IPS-15b (cell line): Measurements from ENCODE around the gene AURKA.
"Not testable (repeated sequence)": the region's sequence is repeated elsewhere in the genome, so short reads cannot be mapped to it uniquely, and the experiment has no call there.

ENCODE experiments used
- H3K27me3 ChIP-seq: one replicate; pipeline ENCODE4 v1.6.1; 2013; ENCODE audit warnings: low read length; ENCODE audit not compliant: control insufficient read depth, insufficient read depth
- H3K36me3 ChIP-seq: one replicate; pipeline ENCODE4 v1.6.1; 2013; ENCODE audit warnings: low read length; ENCODE audit not compliant: control insufficient read depth, insufficient read depth
- H3K4me1 ChIP-seq: one replicate; pipeline ENCODE4 v1.6.1; 2013; ENCODE audit warnings: mild to moderate bottlenecking, low read length; ENCODE audit not compliant: control insufficient read depth, insufficient read depth
- H3K4me3 ChIP-seq: one replicate; pipeline ENCODE4 v1.5.1; 2013; ENCODE audit warnings: low read depth, low read length
- H3K9ac ChIP-seq: one replicate; pipeline ENCODE4 v1.6.1; 2013; ENCODE audit warnings: low read depth, mild to moderate bottlenecking, low read length
- H3K9me3 ChIP-seq: one replicate; pipeline ENCODE4 v1.6.1; 2013; ENCODE audit warnings: mild to moderate bottlenecking, low read length; ENCODE audit not compliant: control insufficient read depth, insufficient read depth

The AURKA gene

GRCh38 chr20:56420028-56420427, 28.0 kb upstream of the AURKA start:
- Histone ChIP-seq H3K9me3 (no peaks in the 10 kb centered on the region), H3K27me3 (peaks cover 33% of the 10 kb centered on the region), H3K9ac (no peak overlapping the region), H3K4me3 (no peak overlapping the region), H3K4me1 (peaks cover 3% of the 10 kb centered on the region), H3K36me3 (peaks cover 3% of the 10 kb centered on the region)

- peaks cover 21% of the 10 kb centered on the region for H3K27me3 ChIP-seq
- peaks cover 3% of the 10 kb centered on the region for H3K4me1 ChIP-seq
- H3K36me3 ChIP-seq, result peaks cover 3% of the 10 kb centered on the region
- H3K9me3 ChIP-seq, result no peaks in the 10 kb centered on the region
- no peak overlapping the region for H3K4me3 ChIP-seq
- no peak overlapping the region for H3K9ac ChIP-seq
Observed at GRCh38 chr20:56418385-56418861, 26.4 kb upstream of the AURKA start.

GRCh38 chr20:56417911-56418310, 25.9 kb upstream of the AURKA start:
- H3K4me1 ChIP-seq, result peaks cover 3% of the 10 kb centered on the region
- peaks cover 18% of the 10 kb centered on the region for H3K27me3 ChIP-seq

GRCh38 chr20:56417402-56417801, 25.4 kb upstream of the AURKA start:
- H3K9ac ChIP-seq, result no peak overlapping the region
- peaks cover 15% of the 10 kb centered on the region for H3K27me3 ChIP-seq
- H3K36me3 ChIP-seq, result peaks cover 3% of the 10 kb centered on the region
- H3K9me3 ChIP-seq, result no peaks in the 10 kb centered on the region
- no peak overlapping the region for H3K4me3 ChIP-seq
- peaks cover 2% of the 10 kb centered on the region for H3K4me1 ChIP-seq

More at GRCh38 chr20:56417911-56418310, 25.9 kb upstream of the AURKA start:
- H3K9ac ChIP-seq, result no peak overlapping the region
- no peaks in the 10 kb centered on the region for H3K9me3 ChIP-seq
- H3K4me3 ChIP-seq, result no peak overlapping the region
- peaks cover 3% of the 10 kb centered on the region for H3K36me3 ChIP-seq

- Histone ChIP-seq H3K27me3 (peaks cover 2% of the 10 kb centered on the region), H3K9me3 (no peaks in the 10 kb centered on the region), H3K4me3 (no peak overlapping the region), H3K4me1 (no peaks in the 10 kb centered on the region), H3K9ac (no peak overlapping the region), H3K36me3 (peaks cover 3% of the 10 kb centered on the region)
Observed at GRCh38 chr20:56414842-56415765, 23.1 kb upstream of the AURKA start.

GRCh38 chr20:56412949-56413348, 20.9 kb upstream of the AURKA start:
- no peak overlapping the region for H3K4me3 ChIP-seq
- peaks cover 2% of the 10 kb centered on the region for H3K27me3 ChIP-seq
- H3K9ac ChIP-seq, result no peak overlapping the region
- H3K4me1 ChIP-seq, result no peaks in the 10 kb centered on the region
- no peaks in the 10 kb centered on the region for H3K9me3 ChIP-seq
- H3K36me3 ChIP-seq, result peaks cover 3% of the 10 kb centered on the region

GRCh38 chr20:56412473-56412790, 20.4 kb upstream of the AURKA start:
- no peak overlapping the region for H3K4me3 ChIP-seq

GRCh38 chr20:56411759-56412472, 19.9 kb upstream of the AURKA start, which contains the start of gene CASS4:
Gene CASS4, plus strand, starts transcription at chr20:56412260. Its CDS starts 199 bp downstream, at chr20:56412459.
- H3K36me3 ChIP-seq, result peaks cover 9% of the 10 kb centered on the region
- H3K4me1 ChIP-seq, result no peaks in the 10 kb centered on the region
- H3K4me3 ChIP-seq, result no peak within 1 kb of the TSS
- H3K9ac ChIP-seq, result no peak within 1 kb of the TSS
- no peaks in the 10 kb centered on the region for H3K27me3 ChIP-seq
- H3K9me3 ChIP-seq, result no peaks in the 10 kb centered on the region

More at GRCh38 chr20:56412473-56412790, 20.4 kb upstream of the AURKA start:
- peaks cover 5% of the 10 kb centered on the region for H3K36me3 ChIP-seq
- no peak overlapping the region for H3K9ac ChIP-seq
- no peaks in the 10 kb centered on the region for H3K9me3 ChIP-seq
- no peaks in the 10 kb centered on the region for H3K4me1 ChIP-seq
- H3K27me3 ChIP-seq, result peaks cover 2% of the 10 kb centered on the region

- not testable (repeated sequence) for H3K4me3 ChIP-seq, H3K9ac ChIP-seq, H3K9me3 ChIP-seq, H3K4me1 ChIP-seq, H3K27me3 ChIP-seq
- H3K36me3 ChIP-seq, result peaks cover 11% of the 10 kb centered on the region
Observed at GRCh38 chr20:56411287-56411686, 19.3 kb upstream of the AURKA start.

GRCh38 chr20:56409956-56410355, 17.9 kb upstream of the AURKA start:
- Histone ChIP-seq H3K4me1 (no peaks in the 10 kb centered on the region), H3K36me3 (peaks cover 16% of the 10 kb centered on the region), H3K27me3 (no peaks in the 10 kb centered on the region), H3K9ac (no peak overlapping the region), H3K4me3 (no peak overlapping the region), H3K9me3 (no peaks in the 10 kb centered on the region)

GRCh38 chr20:56409521-56409920, 17.5 kb upstream of the AURKA start:
- Histone ChIP-seq H3K4me1 (no peaks in the 10 kb centered on the region), H3K36me3 (peaks cover 16% of the 10 kb centered on the region), H3K4me3 (no peak overlapping the region)

More at GRCh38 chr20:56409521-56409920, 17.5 kb upstream of the AURKA start:
- Histone ChIP-seq H3K27me3 (no peaks in the 10 kb centered on the region), H3K9ac (no peak overlapping the region), H3K9me3 (no peaks in the 10 kb centered on the region)
